Upper lobe of left lung (tissue), 6 donors: Measurements from ENCODE around the gene LTO1. TPM values are rescaled to one million over a fixed set of nuclear protein-coding genes. Genes with fewer than 3 reads are reported as not detected.

ENCODE experiments used
- ATAC-seq, 2 donors: fragments of 200-7000 bp; cut with Tn5 transposase; one replicate each; pipeline ENCODE4 v1.9.1; 2022; ENCODE audit warnings: mild to moderate bottlenecking in 2 of 2, moderate library complexity in 2 of 2; ENCODE audit not compliant: low FRiP score in 2 of 2
- DNase-seq, 2 donors: peaks; one replicate each; pipeline ENCODE4 v3.0.0-alpha.2; 2019 to 2020
- H3K27ac ChIP-seq, 4 donors: fragments of 200-600 bp; sonication (generic); one replicate each; pipeline ENCODE4 v1.5.1; 2016 to 2019
- H3K27me3 ChIP-seq, 4 donors: fragments of 200-600 bp; sonication (generic); one replicate each; pipeline ENCODE4 v1.5.1; 2017 to 2019
- H3K36me3 ChIP-seq, 4 donors: fragments of 200-600 bp; sonication (generic); one replicate each; pipeline ENCODE4 v1.5.1; 2016 to 2019
- H3K4me1 ChIP-seq, 4 donors: fragments of 200-600 bp; sonication (generic); one replicate each; pipeline ENCODE4 v1.5.1; 2018 to 2019
- H3K4me3 ChIP-seq, 4 donors: fragments of 200-600 bp; sonication (generic); one replicate each; pipeline ENCODE4 v1.5.1; 2017 to 2019; ENCODE audit warnings: mild to moderate bottlenecking in 2 of 4, moderate library complexity in 1 of 4
- H3K9me3 ChIP-seq, 4 donors: fragments of 200-600 bp; sonication (generic); one replicate each; pipeline ENCODE4 v1.5.1; 2018 to 2019
- CTCF ChIP-seq, 6 experiments: fragments of 450-650 bp in 4 of 6; fragments of 200-600 bp in 2 of 6; sonication (generic) in 2 of 6; IDR thresholded peaks; one replicate each; pipeline ENCODE4 v1.5.1; 2016 to 2019; ENCODE audit warnings: antibody characterized with exemption in 6 of 6
- EP300 ChIP-seq, 4 donors: sonication (generic); formaldehyde crosslinking; IDR thresholded peaks; one replicate each; pipeline ENCODE4 v1.5.1; 2017; ENCODE audit warnings: antibody characterized with exemption in 4 of 4, control low read depth in 2 of 4
- POLR2A ChIP-seq, 4 donors: fragments of 450-650 bp; IDR thresholded peaks; one replicate each; pipeline ENCODE4 v1.5.1; 2016 to 2017; ENCODE audit warnings: antibody characterized with exemption in 4 of 4, mild to moderate bottlenecking in 2 of 4
- POLR2AphosphoS5 ChIP-seq, 2 donors: sonication (generic); formaldehyde crosslinking; IDR thresholded peaks; one replicate each; pipeline ENCODE4 v1.5.1; 2017; ENCODE audit warnings: antibody characterized with exemption in 2 of 2
- WGBS, 2 donors: methylation state at CpG; one replicate each; pipeline ENCODE4 v1.1.5; 2017 to 2018; 5-methylcytosine and 5-hydroxymethylcytosine counted together
- total RNA-seq, 6 donors: library from RNA; depleted of rRNA in 4 of 6; stranded (reverse); fragments of >200 nt in 4 of 6; gene quantifications; one replicate each; pipeline versions ENCODE4 v1.1.0 to v1.2.1, GENCODE V29; 2016 to 2021
- donor health status: DM: no; HTN: no; CAD: no; lungs with moderate emphysema.
- donor health status: DM: no; HTN: yes; CAD: no; lungs with severe emphysema.

Gene LTO1
- total RNA-seq, 6 donors from 2014 or later, result 18.5 to 68.1 (median 28.3) TPM

GRCh38 chr11:69702769-69703452 lies 27.8 kb upstream of the LTO1 start:
- Histone ChIP-seq H3K9me3 (no peaks in the 10 kb centered on the region), H3K4me1 (peaks cover 10 to 44% (median 22%) of the 10 kb centered on the region in 4 donors), H3K36me3 (no peaks in the 10 kb centered on the region), H3K27me3 (peaks cover 0 to 46% (median 27%) of the 10 kb centered on the region in 4 donors), H3K27ac (no peak overlapping the region), H3K4me3 (no peak overlapping the region)
- no peak for ATAC-seq
- DNase-seq, result peak in 1 of 2 donors; percentile 68
- WGBS, 2 donors, result 11 to 13% methylated on average over 12 to 18 of the region's 45 CpGs
- TF ChIP-seq EP300 (IDR thresholded peaks at IDR 0.05), result no peak
- no peak for TF ChIP-seq CTCF (IDR thresholded peaks at IDR 0.05)
- no peak for TF ChIP-seq POLR2AphosphoS5 (IDR thresholded peaks at IDR 0.05)
- TF ChIP-seq POLR2A (IDR thresholded peaks at IDR 0.05), result no peak

GRCh38 chr11:69702239-69702691 lies 27.1 kb upstream of the LTO1 start:
- Histone ChIP-seq H3K9me3 (no peaks in the 10 kb centered on the region), H3K27me3 (peaks cover 0 to 46% (median 27%) of the 10 kb centered on the region in 4 donors), H3K4me3 (no peak overlapping the region), H3K36me3 (no peaks in the 10 kb centered on the region), H3K27ac (no peak overlapping the region), H3K4me1 (peaks cover 10 to 44% (median 22%) of the 10 kb centered on the region in 4 donors)
- DNase-seq (peak in 1 of 2 donors; percentile 71), ATAC-seq (no peak)
- TF ChIP-seq POLR2AphosphoS5 (IDR thresholded peaks at IDR 0.05), result no peak
- no peak for TF ChIP-seq POLR2A (IDR thresholded peaks at IDR 0.05)
- no peak for TF ChIP-seq EP300 (IDR thresholded peaks at IDR 0.05)
- no peak for TF ChIP-seq CTCF (IDR thresholded peaks at IDR 0.05)
- 3 to 10% methylated on average over 3 to 26 of the region's 35 CpGs for WGBS, 2 donors

- Histone ChIP-seq H3K36me3 (no peaks in the 10 kb centered on the region), H3K4me1 (peaks cover 10 to 44% (median 22%) of the 10 kb centered on the region in 4 donors), H3K4me3 (no peak overlapping the region), H3K27me3 (peaks cover 0 to 38% (median 27%) of the 10 kb centered on the region in 4 donors), H3K27ac (no peak overlapping the region), H3K9me3 (no peaks in the 10 kb centered on the region)
- TF ChIP-seq POLR2AphosphoS5 (IDR thresholded peaks at IDR 0.05) (peak in 1 of 2 donors; percentile 17), POLR2A (IDR thresholded peaks at IDR 0.05) (no peak), CTCF (IDR thresholded peaks at IDR 0.05) (no peak), EP300 (IDR thresholded peaks at IDR 0.05) (no peak)
- DNase-seq (peak; percentile 72 to 83), ATAC-seq (peak; percentile 40 to 69)
- WGBS, 2 donors, result 34% methylated on average over 9 to 16 of the region's 20 CpGs
Observed at GRCh38 chr11:69700278-69701140, 25.4 kb upstream of the LTO1 start.

GRCh38 chr11:69699213-69699612 lies 24.1 kb upstream of the LTO1 start:
- 71 to 81% methylated on average over 8 to 13 of the region's 13 CpGs for WGBS, 2 donors
- DNase-seq, result no peak
- H3K27me3 ChIP-seq, result peaks cover 0 to 25% (median 17%) of the 10 kb centered on the region in 4 donors

More at GRCh38 chr11:69699213-69699612, 24.1 kb upstream of the LTO1 start:
- peaks cover 4 to 32% (median 13%) of the 10 kb centered on the region in 4 donors for H3K4me1 ChIP-seq
- H3K27ac ChIP-seq, result no peak overlapping the region
- no peaks in the 10 kb centered on the region for H3K9me3 ChIP-seq
- H3K4me3 ChIP-seq, result no peak overlapping the region
- no peak for TF ChIP-seq EP300 (IDR thresholded peaks at IDR 0.05)
- no peak for TF ChIP-seq POLR2AphosphoS5 (IDR thresholded peaks at IDR 0.05)
- no peak for TF ChIP-seq CTCF (IDR thresholded peaks at IDR 0.05)
- TF ChIP-seq POLR2A (IDR thresholded peaks at IDR 0.05), result no peak
- no peaks in the 10 kb centered on the region for H3K36me3 ChIP-seq
- ATAC-seq, result no peak
